GM20431 (cell line): ENCODE results near the gene CBX2.
"Not testable (repeated sequence)": the region's sequence is repeated elsewhere in the genome, so short reads cannot be mapped to it uniquely, and the experiment has no call there.

ENCODE experiments used
- in situ Hi-C: fragments of 300-500 bp; cut with MseI, MboI; formaldehyde crosslinking; loops from one replicate; pipeline ENCODE4 v1.15.0; 2020; ENCODE audit warnings: low sequenced_read_pairs; ENCODE audit not compliant: unreplicated experiment

CBX2 gene

GRCh38 chr17:79765708-79766107, 12.2 kb upstream of the CBX2 start:
- in situ Hi-C loops = no loop called here

GRCh38 chr17:79769570-79770506, 8.1 kb upstream of the CBX2 start:
- in situ Hi-C loops = no loop called here

- in situ Hi-C loops = no loop called here
These were observed 6.7 kb upstream of the CBX2 start for GRCh38 chr17:79771276-79771675.

- in situ Hi-C loops = not testable (repeated sequence)
These were observed 5.2 kb upstream of the CBX2 start for GRCh38 chr17:79772726-79773125.

- in situ Hi-C loops = no loop called here
These were observed 3.4 kb upstream of the CBX2 start for GRCh38 chr17:79774561-79774975.

- in situ Hi-C loops = loop anchor here (25.0 kb wide), 1 partner anchor 212 kb away; no protein-coding TSS in a partner anchor
These were observed 2.3 kb upstream of the CBX2 start for GRCh38 chr17:79775632-79776031.

GRCh38 chr17:79776376-79777119, 1.4 kb upstream of the CBX2 start:
- in situ Hi-C loops = loop anchor here (25.0 kb wide), 1 partner anchor 211 kb away; no protein-coding TSS in a partner anchor

GRCh38 chr17:79777120-79777893, 641 bp upstream of the CBX2 start:
- in situ Hi-C loops = loop anchor here (25.0 kb wide), 1 partner anchor 210 kb away; no protein-coding TSS in a partner anchor

GRCh38 chr17:79778504-79779083, 646 bp downstream of the CBX2 start:
- in situ Hi-C loops = loop anchor here (25.0 kb wide), 1 partner anchor 209 kb away; no protein-coding TSS in a partner anchor

GRCh38 chr17:79779084-79779529, 1.2 kb downstream of the CBX2 start:
- in situ Hi-C loops = loop anchor here (25.0 kb wide), 1 partner anchor 208 kb away; no protein-coding TSS in a partner anchor

- in situ Hi-C loops = loop anchor here (25.0 kb wide), 1 partner anchor 207 kb away; no protein-coding TSS in a partner anchor
These were observed 1.9 kb downstream of the CBX2 start for GRCh38 chr17:79779661-79780365.

GRCh38 chr17:79781012-79781650, 3.2 kb downstream of the CBX2 start:
- in situ Hi-C loops = loop anchor here (25.0 kb wide), 1 partner anchor 206 kb away; no protein-coding TSS in a partner anchor

GRCh38 chr17:79781736-79782575, 4.0 kb downstream of the CBX2 start:
- in situ Hi-C loops = loop anchor here (25.0 kb wide), 1 partner anchor 205 kb away; no protein-coding TSS in a partner anchor

- in situ Hi-C loops = loop anchor here (25.0 kb wide), 1 partner anchor 203 kb away; no protein-coding TSS in a partner anchor
These were observed 5.9 kb downstream of the CBX2 start for GRCh38 chr17:79783891-79784290.

GRCh38 chr17:79784353-79785016, 6.5 kb downstream of the CBX2 start:
- in situ Hi-C loops = loop anchor here (25.0 kb wide), 1 partner anchor 203 kb away; no protein-coding TSS in a partner anchor

GRCh38 chr17:79785017-79785899, 7.3 kb downstream of the CBX2 start:
- in situ Hi-C loops = loop anchor here (25.0 kb wide), 1 partner anchor 202 kb away; no protein-coding TSS in a partner anchor
